HepG2 (cell line): Measurements from ENCODE around the gene AGGF1. TPM values are rescaled to one million over a fixed set of nuclear protein-coding genes. Genes with fewer than 3 reads are reported as not detected.

Experiments
- ATAC-seq: fragments of 200-7000 bp; cut with Tn5 transposase; 3 replicates; pipeline ENCODE4 v1.9.1; 2020; ENCODE audit warnings: mild to moderate bottlenecking, moderate library complexity
- BruUV-seq: library from RNA; stranded (reverse); fragments of 400-500 nt; replicated peaks from 2 replicates; lab custom pipeline; 2021; lab: Mats Ljungman, UMichigan
- CTCF ChIA-PET: fragments of 300-600 bp; formaldehyde crosslinking; extraction: SDS; loops from one replicate; lab custom pipeline; 2021; ENCODE audit warnings: low total read pairs, inconsistent platforms, low intra/inter-chr PET ratio; lab: Yijun Ruan, JAX
- POLR2A ChIA-PET: fragments of 350-600 bp; sonication (Branson Sonifier 250); formaldehyde crosslinking; loops from one replicate; lab custom pipeline; 2020; ENCODE audit warnings: antibody characterized with exemption, inconsistent platforms; lab: Yijun Ruan, JAX
- DNase-seq: peaks from one replicate; pipeline ENCODE4 v3.0.0-alpha.2; 2015; ENCODE audit warnings: low spot score
- FAIRE-seq: peaks from 3 replicates; lab custom pipeline; 2011; peaks lifted over from hg19 to GRCh38; lab: Jason Lieb, UNC
- H2AFZ ChIP-seq: one replicate; pipeline ENCODE4 v1.6.1; 2011; ENCODE audit warnings: low read length, inconsistent platforms
- H3K27ac ChIP-seq: fragments of 300-600 bp; 3 replicates; pipeline ENCODE4 v1.8.0; 2011; ENCODE audit warnings: mixed run types, mild to moderate bottlenecking, mixed read lengths, low read length, inconsistent platforms; ENCODE audit not compliant: insufficient read depth; ENCODE audit errors: extremely low read length
- H3K27me3 ChIP-seq, 2 experiments: fragments of 200-600 bp in 1 of 2; 2 replicates in 1 of 2; 3 replicates in 1 of 2; pipeline versions ENCODE4 v1.6.0 to v1.8.0; 2011; ENCODE audit warnings: low read length in 2 of 2, mild to moderate bottlenecking in 2 of 2, moderate library complexity in 2 of 2, inconsistent platforms in 1 of 2; ENCODE audit not compliant: insufficient read depth in 2 of 2, control insufficient read depth in 1 of 2
- H3K36me3 ChIP-seq, 2 experiments: fragments of 200-600 bp in 1 of 2; replicated peaks in 1 of 2; 2 replicates in 1 of 2; 3 replicates in 1 of 2; pipeline versions ENCODE4 v1.5.1 to v1.8.0; 2011; ENCODE audit warnings: low read length in 2 of 2, inconsistent platforms in 1 of 2; ENCODE audit not compliant: insufficient read depth in 2 of 2, control insufficient read depth in 1 of 2
- H3K4me1 ChIP-seq: 2 replicates; pipeline ENCODE4 v1.5.1; 2012; ENCODE audit warnings: low read length, inconsistent platforms; ENCODE audit not compliant: insufficient read depth
- H3K4me2 ChIP-seq: 2 replicates; pipeline ENCODE4 v1.6.0; 2011; ENCODE audit warnings: low read depth, low read length, inconsistent platforms
- H3K4me3 ChIP-seq, 3 experiments: fragments of 200-600 bp in 1 of 3; sonication (generic), shearing (Covaris generic) in 1 of 3; replicated peaks in 1 of 3; 2 replicates each; pipeline ENCODE4 v1.5.1; 2011 to 2016; ENCODE audit warnings: low read length in 3 of 3, inconsistent platforms in 2 of 3, low read depth in 2 of 3, mild to moderate bottlenecking in 2 of 3, control low read depth in 1 of 3, mixed read lengths in 1 of 3; ENCODE audit not compliant: insufficient read depth in 1 of 3
- H3K79me2 ChIP-seq: one replicate; pipeline ENCODE4 v1.6.1; 2011; ENCODE audit warnings: low read length, inconsistent platforms; ENCODE audit not compliant: insufficient read depth
- H3K9ac ChIP-seq: 2 replicates; pipeline ENCODE4 v1.6.0; 2011; ENCODE audit warnings: mild to moderate bottlenecking, low read depth, low read length, inconsistent platforms; ENCODE audit not compliant: insufficient read depth
- H3K9me3 ChIP-seq: 2 replicates; pipeline ENCODE4 v1.5.1; 2012; ENCODE audit warnings: mild to moderate bottlenecking, low read length
- H4K20me1 ChIP-seq: 2 replicates; pipeline ENCODE4 v1.6.0; 2011; ENCODE audit warnings: inconsistent platforms, mild to moderate bottlenecking, low read length, moderate library complexity; ENCODE audit not compliant: insufficient read depth
- CAMTA2 ChIP-seq: sonication (generic); formaldehyde crosslinking; IDR thresholded peaks from 2 replicates; pipeline ENCODE4 v1.4.0; 2020; ENCODE audit warnings: mild to moderate bottlenecking, missing genetic modification reagents, borderline replicate concordance
- CENPBD1 ChIP-seq: sonication (generic); formaldehyde crosslinking; IDR thresholded peaks from 2 replicates; pipeline ENCODE4 v1.8.0; 2022; ENCODE audit warnings: missing genetic modification reagents, low read depth, mild to moderate bottlenecking, borderline replicate concordance
- DRAP1 ChIP-seq: IDR thresholded peaks from 2 replicates; pipeline ENCODE4 v1.6.1; 2016; ENCODE audit warnings: missing genetic modification reagents, missing compliant biosample characterization
- HNF1B ChIP-seq: sonication (generic); formaldehyde crosslinking; IDR thresholded peaks from 2 replicates; pipeline ENCODE4 v1.5.1; 2020; ENCODE audit warnings: mild to moderate bottlenecking, moderate library complexity, missing genetic modification reagents
- HNRNPH1 ChIP-seq: fragments of 200-400 bp; formaldehyde crosslinking; optimal IDR thresholded peaks from 2 replicates; pipeline ENCODE3; 2017; ENCODE audit warnings: mild to moderate bottlenecking, low read depth, low read length
- KDM4B ChIP-seq: sonication (generic); formaldehyde crosslinking; IDR thresholded peaks from 2 replicates; pipeline ENCODE4 v1.4.0; 2020; ENCODE audit warnings: missing genetic modification reagents
- NKX3-1 ChIP-seq: sonication (generic); formaldehyde crosslinking; IDR thresholded peaks from 2 replicates; pipeline ENCODE4 v1.5.0; 2020; ENCODE audit warnings: missing genetic modification reagents
- STAT5B ChIP-seq: sonication (generic); formaldehyde crosslinking; IDR thresholded peaks from 2 replicates; pipeline ENCODE4 v1.4.0; 2020; ENCODE audit warnings: missing genetic modification reagents
- ZFY ChIP-seq: sonication (generic); formaldehyde crosslinking; IDR thresholded peaks from 2 replicates; pipeline ENCODE4 v1.4.0; 2020; ENCODE audit warnings: missing genetic modification reagents
- ZNF281 ChIP-seq: sonication (generic); formaldehyde crosslinking; IDR thresholded peaks from 2 replicates; pipeline ENCODE4 v1.4.0; 2020; ENCODE audit warnings: missing genetic modification reagents, borderline replicate concordance
- ZNF580 ChIP-seq: IDR thresholded peaks from 2 replicates; pipeline ENCODE4 v1.6.1; 2016; ENCODE audit warnings: low read depth, borderline replicate concordance
- ZNF614 ChIP-seq: IDR thresholded peaks from 2 replicates; pipeline ENCODE4 v1.6.1; 2018; ENCODE audit warnings: missing biosample characterization, missing genetic modification reagents, inconsistent platforms, borderline replicate concordance
- WGBS: methylation state at CpG from one replicate; pipeline ENCODE4 v1.1.6; 2017; ENCODE audit warnings: low lambda C conversion rate; 5-methylcytosine and 5-hydroxymethylcytosine counted together
- in situ Hi-C: cut with HindIII; loops from 2 replicates; pipeline ENCODE4 v1.10.0; 2017; ENCODE audit warnings: low pct_unique_long_range_greater_than_20kb; ENCODE audit not compliant: extremely low pct_ligation_motif_present
- intact Hi-C: fragments of 100-400 bp; cut with micrococcal nuclease; formaldehyde crosslinking; loops from one replicate; pipeline ENCODE4 v1.10.0; 2022; ENCODE audit not compliant: unreplicated experiment
- polyA plus RNA-seq, 8 experiments: library from polyadenylated mRNA; depleted of rRNA in 3 of 8; stranded (reverse) in 7 of 8; unstranded in 1 of 8; fragments of >200 nt; fragmentation: Illumina TruSeq in 4 of 8; extraction: Trizol in 4 of 8; gene quantifications; 2 replicates each; pipeline versions ENCODE4 v1.2.1 to v1.2.3, GENCODE V29; 2011 to 2016; ENCODE audit warnings: low read depth in 4 of 8, missing spikeins in 1 of 8, mixed read lengths in 1 of 8; ENCODE audit not compliant: insufficient read depth in 1 of 8
- total RNA-seq, 5 experiments: library from RNA; depleted of rRNA; stranded (reverse); fragments of >200 nt; fragmentation: Illumina TruSeq; extraction: Trizol; gene quantifications; 2 replicates each; pipeline ENCODE4 v1.2.3, GENCODE V29; 2016; ENCODE audit warnings: low read depth in 1 of 5
- TF ChIP-seq, protein P1 (sequence below), 2 experiments: sonication (generic) in 1 of 2; formaldehyde crosslinking in 1 of 2; IDR thresholded peaks; 2 replicates each; pipeline versions ENCODE4 v1.5.1 to v1.6.1; 2011 to 2020; ENCODE audit warnings: borderline replicate concordance in 1 of 2, low read depth in 1 of 2, low read length in 1 of 2, mild to moderate bottlenecking in 1 of 2, missing genetic modification reagents in 1 of 2, moderate library complexity in 1 of 2

Gene AGGF1
- total and polyA plus RNA-seq, 2 of the 13 experiments (the other 11 are each of a cell fraction or from before 2014, with no cell fraction given) = 12.9 to 15.5 TPM

GRCh38 chr5:77086689-77087483 is 56.7 kb downstream of the AGGF1 start, which contains the start of gene ZBED3:
TSS of gene ZBED3 (minus strand) at chr5:77087285. CDS start at chr5:77077878, 9,407 bp downstream.
- peak within 1 kb of the TSS; percentile 86 for H3K9ac ChIP-seq
- peak within 1 kb of the TSS; percentile 91 for H2AFZ ChIP-seq
- ChIA-PET POLR2A (interaction anchor here (0.6 to 2.8 kb wide), 5 partner anchors 9 to 57 kb away, joined by 3 to 19 read pairs (median 5); partner anchors contain the start of gene AGGF1), CTCF (no interaction called here)
- WGBS = 2% methylated on average over 26 of the region's 63 CpGs
- DNase-seq (peak; percentile 87), FAIRE-seq (peak; percentile 62), ATAC-seq (peak; percentile 89)
- peak within 1 kb of the TSS; percentile 91 for H3K27ac ChIP-seq
- peak within 1 kb of the TSS; percentile 76 to 86 (median 82) for H3K4me3 ChIP-seq
- H4K20me1 ChIP-seq = no peaks in the 10 kb centered on the region
- peaks cover 29% of the 10 kb centered on the region for H3K4me1 ChIP-seq
- H3K4me2 ChIP-seq = peak within 1 kb of the TSS; percentile 89
- H3K9me3 ChIP-seq = no peaks in the 10 kb centered on the region
- BruUV-seq = TSS peak; percentile 85
- peaks cover 3 to 4% of the 10 kb centered on the region in 2 experiments; a peak in 3 of 5 replicates for H3K36me3 ChIP-seq
- peaks cover 15% of the 10 kb centered on the region for H3K79me2 ChIP-seq
- intact Hi-C loops (no loop called here), in situ Hi-C loops (no loop called here)
- H3K27me3 ChIP-seq = no peaks in the 10 kb centered on the region; a peak in 1 of 5 replicates
- TF ChIP-seq CAMTA2 (CRISPR knock-in tag) = no peak
- TF ChIP-seq, protein P1, sequence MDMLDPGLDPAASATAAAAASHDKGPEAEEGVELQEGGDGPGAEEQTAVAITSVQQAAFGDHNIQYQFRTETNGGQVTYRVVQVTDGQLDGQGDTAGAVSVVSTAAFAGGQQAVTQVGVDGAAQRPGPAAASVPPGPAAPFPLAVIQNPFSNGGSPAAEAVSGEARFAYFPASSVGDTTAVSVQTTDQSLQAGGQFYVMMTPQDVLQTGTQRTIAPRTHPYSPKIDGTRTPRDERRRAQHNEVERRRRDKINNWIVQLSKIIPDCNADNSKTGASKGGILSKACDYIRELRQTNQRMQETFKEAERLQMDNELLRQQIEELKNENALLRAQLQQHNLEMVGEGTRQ (IDR thresholded peaks at IDR 0.05; ENCODE audit: low read depth, low read length) = peak; percentile 52
- TF ChIP-seq, protein P1 (CRISPR knock-in tag; IDR thresholded peaks at IDR 0.05; ENCODE audit: borderline replicate concordance) = peak; percentile 76; the same call in 1 of the 2 replicates
- no peak for TF ChIP-seq DRAP1 (CRISPR knock-in tag)
- TF ChIP-seq KDM4B (CRISPR knock-in tag) = 0 out of 2 replicates have a peak, but pooled peaks have one; percentile 63
- TF ChIP-seq STAT5B (CRISPR knock-in tag) = no peak
- peak; percentile 89 for TF ChIP-seq ZNF281 (CRISPR knock-in tag)
- TF ChIP-seq ZNF614 (CRISPR knock-in tag) = 0 out of 2 replicates have a peak, but pooled peaks have one; percentile 15
- peak; percentile 24; the same call in 1 of the 2 replicates for TF ChIP-seq HNF1B (CRISPR knock-in tag)
- TF ChIP-seq CENPBD1 (CRISPR knock-in tag) = no peak
- no peak for TF ChIP-seq HNRNPH1
- TF ChIP-seq ZNF580 (CRISPR knock-in tag) = no peak
- peak; percentile 67 for TF ChIP-seq ZFY (CRISPR knock-in tag)
- no peak for TF ChIP-seq NKX3-1 (CRISPR knock-in tag)
